HG02678 (cell line): ENCODE data around the gene UGCG.
A peak's percentile ranks its signal among the peaks of the same experiment; 100 is the strongest.
"Not testable (repeated sequence)": the region's sequence is repeated elsewhere in the genome, so short reads cannot be mapped to it uniquely, and the experiment has no call there.

Experiments
- ATAC-seq: cut with Tn5 transposase; IDR thresholded peaks from one replicate; pipeline ENCODE4 v1.9.1; 2021; ENCODE audit warnings: mild to moderate bottlenecking, moderate library complexity; ENCODE audit not compliant: unreplicated experiment

Gene UGCG

GRCh38 chr9:111895996-111896941 lies at the start of gene UGCG:
Gene UGCG, plus strand, starts transcription at chr9:111896814. Its CDS starts 402 bp downstream, at chr9:111897216.
- ATAC-seq = peak; percentile 88

- no peak for ATAC-seq
Measured at GRCh38 chr9:111851553-111851952, 45.1 kb upstream of the UGCG start.

- ATAC-seq = no peak
Measured at GRCh38 chr9:111852291-111852690, 44.3 kb upstream of the UGCG start.

GRCh38 chr9:111853450-111853827 lies 43.2 kb upstream of the UGCG start:
- no peak for ATAC-seq

GRCh38 chr9:111854799-111855198 lies 41.8 kb upstream of the UGCG start:
- ATAC-seq = no peak

GRCh38 chr9:111857555-111858211 lies 38.9 kb upstream of the UGCG start:
- no peak for ATAC-seq

- ATAC-seq = no peak
Measured at GRCh38 chr9:111860443-111860842, 36.2 kb upstream of the UGCG start.

- no peak for ATAC-seq
Measured at GRCh38 chr9:111863636-111864035, 33.0 kb upstream of the UGCG start.

- no peak for ATAC-seq
Measured at GRCh38 chr9:111866976-111867375, 29.6 kb upstream of the UGCG start.

- no peak for ATAC-seq
Measured at GRCh38 chr9:111868475-111868874, 28.1 kb upstream of the UGCG start.

GRCh38 chr9:111870774-111871498 lies 25.7 kb upstream of the UGCG start:
- peak; percentile 67 for ATAC-seq

GRCh38 chr9:111871499-111871855 lies 25.1 kb upstream of the UGCG start:
- ATAC-seq = no peak

GRCh38 chr9:111872886-111873285 lies 23.7 kb upstream of the UGCG start:
- ATAC-seq = no peak

GRCh38 chr9:111873901-111874300 lies 22.7 kb upstream of the UGCG start:
- no peak for ATAC-seq

GRCh38 chr9:111874500-111874899 lies 22.1 kb upstream of the UGCG start:
- ATAC-seq = no peak

GRCh38 chr9:111875291-111875690 lies 21.3 kb upstream of the UGCG start:
- ATAC-seq = not testable (repeated sequence)

- not testable (repeated sequence) for ATAC-seq
Measured at GRCh38 chr9:111875691-111876090, 20.9 kb upstream of the UGCG start.

GRCh38 chr9:111876179-111876578 lies 20.4 kb upstream of the UGCG start:
- ATAC-seq = no peak

GRCh38 chr9:111877420-111877819 lies 19.2 kb upstream of the UGCG start:
- ATAC-seq = no peak

- no peak for ATAC-seq
Measured at GRCh38 chr9:111878946-111879345, 17.7 kb upstream of the UGCG start.

- no peak for ATAC-seq
Measured at GRCh38 chr9:111886983-111887718, 9.5 kb upstream of the UGCG start.
